ENCODE results near the gene HERPUD2.

The HERPUD2 gene

GRCh38 chr7:35720032-35720431, 25.1 kb upstream of the HERPUD2 start:
- no peaks in the 10 kb centered on the region for H3K9me3 Mint-ChIP-seq
- no peaks in the 10 kb centered on the region for H3K36me3 Mint-ChIP-seq (ENCODE audit: low read depth)
- H3K4me1 Mint-ChIP-seq: peaks cover 44% of the 10 kb centered on the region
- no peaks in the 10 kb centered on the region for H3K27me3 Mint-ChIP-seq (ENCODE audit: low read depth)
- peak overlapping the region in 1 of 3 experiments; percentile 57 for H3K27ac Mint-ChIP-seq
- no peak for TF ChIP-seq CTCF (IDR thresholded peaks at IDR 0.05; ENCODE audit: unreplicated experiment in 3 of 3)
- H3K4me3 Mint-ChIP-seq: peak overlapping the region in 1 of 3 experiments; percentile 21

GRCh38 chr7:35718047-35718446, 23.1 kb upstream of the HERPUD2 start:
- Mint-ChIP-seq H3K9me3 (no peaks in the 10 kb centered on the region), H3K4me3 (peak overlapping the region in 2 of 3 experiments; percentile 77), H3K27me3 (ENCODE audit: low read depth) (peaks cover 5% of the 10 kb centered on the region), H3K36me3 (ENCODE audit: low read depth) (no peaks in the 10 kb centered on the region), H3K27ac (peak overlapping the region in 2 of 3 experiments; percentile 32 to 98), H3K4me1 (peaks cover 55% of the 10 kb centered on the region)
- TF ChIP-seq CTCF (IDR thresholded peaks at IDR 0.05; ENCODE audit: unreplicated experiment in 3 of 3): no peak

GRCh38 chr7:35717516-35717915, 22.6 kb upstream of the HERPUD2 start:
- Mint-ChIP-seq H3K9me3 (no peaks in the 10 kb centered on the region), H3K27me3 (ENCODE audit: low read depth) (peaks cover 5% of the 10 kb centered on the region)

GRCh38 chr7:35717013-35717412, 22.1 kb upstream of the HERPUD2 start:
- Mint-ChIP-seq H3K9me3 (no peaks in the 10 kb centered on the region), H3K27me3 (ENCODE audit: low read depth) (peaks cover 5% of the 10 kb centered on the region), H3K36me3 (ENCODE audit: low read depth) (no peaks in the 10 kb centered on the region), H3K27ac (peak overlapping the region; percentile 92 to 98 (median 95)), H3K4me1 (peaks cover 55% of the 10 kb centered on the region), H3K4me3 (peak overlapping the region; percentile 74 to 94 (median 90))
- TF ChIP-seq CTCF (IDR thresholded peaks at IDR 0.05; ENCODE audit: unreplicated experiment in 3 of 3): no peak

More at GRCh38 chr7:35717516-35717915, 22.6 kb upstream of the HERPUD2 start:
- Mint-ChIP-seq H3K4me3 (peak overlapping the region in 2 of 3 experiments; percentile 90 to 94), H3K4me1 (peaks cover 55% of the 10 kb centered on the region), H3K36me3 (ENCODE audit: low read depth) (no peaks in the 10 kb centered on the region), H3K27ac (peak overlapping the region in 1 of 3 experiments; percentile 98)
- no peak for TF ChIP-seq CTCF (IDR thresholded peaks at IDR 0.05; ENCODE audit: unreplicated experiment in 3 of 3)

GRCh38 chr7:35716038-35716803, 21.3 kb upstream of the HERPUD2 start:
- peak overlapping the region; percentile 74 to 94 (median 90) for H3K4me3 Mint-ChIP-seq
- H3K9me3 Mint-ChIP-seq: no peaks in the 10 kb centered on the region
- no peak for TF ChIP-seq CTCF (IDR thresholded peaks at IDR 0.05; ENCODE audit: unreplicated experiment in 3 of 3)
- no peaks in the 10 kb centered on the region for H3K36me3 Mint-ChIP-seq (ENCODE audit: low read depth)
- H3K27me3 Mint-ChIP-seq (ENCODE audit: low read depth): peaks cover 5% of the 10 kb centered on the region
- peaks cover 47% of the 10 kb centered on the region for H3K4me1 Mint-ChIP-seq
- peak overlapping the region; percentile 92 to 98 (median 95) for H3K27ac Mint-ChIP-seq

GRCh38 chr7:35714862-35715261, 19.9 kb upstream of the HERPUD2 start:
- H3K9me3 Mint-ChIP-seq: no peaks in the 10 kb centered on the region

More at GRCh38 chr7:35714862-35715261, 19.9 kb upstream of the HERPUD2 start:
- Mint-ChIP-seq H3K4me3 (peak overlapping the region in 1 of 3 experiments; percentile 50), H3K36me3 (ENCODE audit: low read depth) (no peaks in the 10 kb centered on the region), H3K27me3 (ENCODE audit: low read depth) (peaks cover 5% of the 10 kb centered on the region), H3K27ac (peak overlapping the region in 2 of 3 experiments; percentile 57 to 67), H3K4me1 (peaks cover 44% of the 10 kb centered on the region)
- no peak for TF ChIP-seq CTCF (IDR thresholded peaks at IDR 0.05; ENCODE audit: unreplicated experiment in 3 of 3)

Measured in nephron (organoid).